Left lung (tissue), 10 donors: ENCODE measurements around the gene FGF10. TPM values are rescaled to one million over a fixed set of nuclear protein-coding genes. Genes with fewer than 3 reads are reported as not detected.

Experiments used
- ATAC-seq: fragments of 200-7000 bp; cut with Tn5 transposase; one replicate; pipeline ENCODE4 v1.9.1; 2020; ENCODE audit warnings: moderate library complexity
- DNase-seq, 4 donors: peaks; one replicate each; pipeline ENCODE4 v3.0.0-alpha.2; 2013 to 2020
- H3K27ac ChIP-seq, 2 donors: fragments of 200-600 bp; sonication (generic) in 1 of 2; one replicate each; pipeline versions ENCODE4 v1.5.0 to v1.8.0; 2020 to 2021
- H3K27me3 ChIP-seq, 2 donors: fragments of 200-600 bp; sonication (generic) in 1 of 2; one replicate each; pipeline versions ENCODE4 v1.5.0 to v1.8.0; 2020 to 2021
- H3K36me3 ChIP-seq, 2 donors: fragments of 200-600 bp; sonication (generic) in 1 of 2; one replicate each; pipeline versions ENCODE4 v1.5.0 to v1.8.0; 2020 to 2021
- H3K4me1 ChIP-seq, 2 donors: fragments of 200-600 bp; one replicate each; pipeline ENCODE4 v1.8.0; 2021
- H3K4me3 ChIP-seq, 2 donors: fragments of 200-600 bp; sonication (generic) in 1 of 2; one replicate each; pipeline versions ENCODE4 v1.5.0 to v1.8.0; 2020 to 2021; ENCODE audit warnings: mild to moderate bottlenecking in 1 of 2
- H3K9me3 ChIP-seq, 2 donors: fragments of 200-600 bp; sonication (generic) in 1 of 2; one replicate each; pipeline versions ENCODE4 v1.5.0 to v1.8.0; 2020 to 2021
- CTCF ChIP-seq, 2 donors: fragments of 200-600 bp; sonication (generic) in 1 of 2; IDR thresholded peaks; one replicate each; pipeline versions ENCODE4 v1.5.0 to v1.8.0; 2021; ENCODE audit warnings: antibody characterized with exemption in 2 of 2
- intact Hi-C, 2 donors: fragments of 100-400 bp; cut with DNase I; formaldehyde crosslinking; loops; one replicate each; pipeline versions ENCODE4 v1.11.2 to v1.14.2; 2022
- polyA plus RNA-seq, 6 donors: library from polyadenylated mRNA; unstranded; fragments of 120-200 nt; gene quantifications; one replicate each; pipeline ENCODE4 v1.2.1, GENCODE V29; 2013; ENCODE audit not compliant: insufficient read length in 6 of 6
- total RNA-seq, 2 donors: library from RNA; stranded (reverse); fragmentation: NEBNext Ultra II Directional; extraction: Animal tissue kit (Norgen Biotek cat#: 25700); gene quantifications; one replicate each; pipeline ENCODE4 v1.2.1, GENCODE V29; 2021
- donor health status: DM: no; HTN: yes; CAD: no.
- donor health status: DM: no; HTN: no; CAD: no.

FGF10 gene
- total and polyA plus RNA-seq, 8 donors, result 1.2 to 47.7 (median 43.7) TPM

- no peaks in the 10 kb centered on the region for H3K4me1 ChIP-seq
- no peak overlapping the region for H3K4me3 ChIP-seq
- no peaks in the 10 kb centered on the region for H3K27me3 ChIP-seq
- H3K27ac ChIP-seq, result no peak overlapping the region
- DNase-seq (no peak), ATAC-seq (no peak)
- H3K9me3 ChIP-seq, result no peaks in the 10 kb centered on the region
- intact Hi-C loops, result no loop called here
- no peak for TF ChIP-seq CTCF (IDR thresholded peaks at IDR 0.05)
- no peaks in the 10 kb centered on the region for H3K36me3 ChIP-seq
Measured at GRCh38 chr5:44260793-44261192, 128.4 kb downstream of the FGF10 start.

GRCh38 chr5:44257653-44258365 is 131.4 kb downstream of the FGF10 start:
- H3K27ac ChIP-seq, result no peak overlapping the region
- no peak overlapping the region for H3K4me3 ChIP-seq
- DNase-seq (no peak), ATAC-seq (no peak)
- TF ChIP-seq CTCF (IDR thresholded peaks at IDR 0.05), result no peak
- intact Hi-C loops, result no loop called here
- H3K36me3 ChIP-seq, result no peaks in the 10 kb centered on the region
- H3K9me3 ChIP-seq, result no peaks in the 10 kb centered on the region
- H3K4me1 ChIP-seq, result no peaks in the 10 kb centered on the region
- no peaks in the 10 kb centered on the region for H3K27me3 ChIP-seq

GRCh38 chr5:44257221-44257620 is 132.0 kb downstream of the FGF10 start:
- no peak for DNase-seq
- no peak for ATAC-seq
- Histone ChIP-seq H3K36me3 (no peaks in the 10 kb centered on the region), H3K27me3 (no peaks in the 10 kb centered on the region), H3K27ac (no peak overlapping the region), H3K9me3 (no peaks in the 10 kb centered on the region), H3K4me3 (no peak overlapping the region), H3K4me1 (no peaks in the 10 kb centered on the region)
- intact Hi-C loops, result no loop called here
- TF ChIP-seq CTCF (IDR thresholded peaks at IDR 0.05), result no peak
